Fibroblast of lung (primary cell): ENCODE data around the gene RPA3.

Experiments
- CTCF ChIP-seq, 2 donors: IDR thresholded peaks in 1 of 2; conservative IDR thresholded peaks in 1 of 2; 1 replicate in 1 of 2; 2 replicates in 1 of 2; pipeline ENCODE4 v1.5.1; 2011 to 2012; ENCODE audit warnings: low read length in 2 of 2, control low read depth in 1 of 2, inconsistent platforms in 1 of 2, low read depth in 1 of 2, mild to moderate bottlenecking in 1 of 2
- EZH2 ChIP-seq: IDR thresholded peaks from 2 replicates; pipeline ENCODE4 v1.5.1; 2012; ENCODE audit warnings: low read length, control low read depth, mild to moderate bottlenecking; ENCODE audit errors: missing control alignments

GRCh38 chr7:7662527-7662926 lies 55.9 kb downstream of the RPA3 start:
- TF ChIP-seq CTCF (conservative IDR thresholded peaks at IDR 0.05 in 1 of 2, IDR thresholded peaks at IDR 0.05 in 1 of 2; ENCODE audit: low read depth in 1 of 2, low read length in 2 of 2) (peak; percentile 23 to 58), EZH2 (no peak)
